Ramos (cell line): Measurements from ENCODE around the gene CFAP73.

Source experiments
- in situ Hi-C: fragments of 300-500 bp; cut with MboI; formaldehyde crosslinking; loops from one replicate; pipeline ENCODE4 v1.14.3; 2022; ENCODE audit warnings: low sequenced_read_pairs; ENCODE audit not compliant: unreplicated experiment

The CFAP73 gene

DNA sequence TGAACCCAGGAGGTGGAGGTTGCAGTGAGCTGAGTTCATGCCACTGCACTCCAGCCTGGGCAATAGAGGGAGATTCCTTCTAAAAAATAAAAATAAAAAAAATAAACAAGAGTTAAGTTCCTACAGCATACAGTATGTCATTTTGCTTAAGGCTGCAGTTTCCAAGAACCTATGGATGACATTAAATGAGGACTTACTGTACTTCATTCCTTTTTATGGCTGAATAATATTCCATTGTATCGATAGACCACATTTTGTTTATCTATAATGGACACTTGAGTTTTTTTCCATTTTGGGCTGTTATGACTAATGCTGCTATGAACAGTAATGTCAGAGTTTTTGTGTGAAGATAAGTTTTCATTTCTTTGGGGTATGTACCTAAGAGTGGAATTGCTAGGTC, 31.4 kb upstream of the CFAP73 start:
- in situ Hi-C loops: no loop called here

DNA sequence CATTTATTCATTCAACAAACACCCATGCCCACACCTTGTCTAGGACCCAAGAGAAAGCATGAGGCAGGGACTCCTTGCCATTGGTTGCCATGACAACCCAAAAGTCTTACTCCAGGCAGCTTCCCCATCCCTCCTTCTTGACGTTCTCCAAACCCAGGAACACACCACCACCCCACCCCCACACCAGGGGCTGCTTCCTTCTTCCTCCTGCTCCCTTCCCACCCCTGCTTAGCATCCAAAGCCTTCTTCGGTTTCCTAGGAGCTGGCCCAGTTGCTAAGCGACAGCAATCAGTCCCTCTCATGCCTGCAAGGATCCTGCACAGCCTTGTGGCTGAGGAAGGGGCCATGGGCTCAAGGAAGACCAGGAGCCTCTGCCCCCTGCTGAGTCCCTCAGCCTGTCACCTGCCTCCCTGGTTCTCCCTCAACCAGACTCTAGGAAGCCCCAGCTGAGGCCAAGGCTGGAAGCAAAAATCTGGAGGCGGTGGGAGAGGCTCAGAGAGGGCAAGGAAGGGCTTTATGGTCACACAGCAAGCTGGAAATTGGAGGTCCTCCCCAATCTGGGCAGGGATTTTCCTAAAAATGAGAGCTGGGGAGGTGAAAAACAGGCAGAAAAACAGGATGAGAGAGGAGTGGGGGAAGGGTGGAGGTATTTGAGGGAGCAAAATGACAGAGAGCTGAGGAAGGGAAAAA, 29.4 kb upstream of the CFAP73 start:
- in situ Hi-C loops: no loop called here

DNA sequence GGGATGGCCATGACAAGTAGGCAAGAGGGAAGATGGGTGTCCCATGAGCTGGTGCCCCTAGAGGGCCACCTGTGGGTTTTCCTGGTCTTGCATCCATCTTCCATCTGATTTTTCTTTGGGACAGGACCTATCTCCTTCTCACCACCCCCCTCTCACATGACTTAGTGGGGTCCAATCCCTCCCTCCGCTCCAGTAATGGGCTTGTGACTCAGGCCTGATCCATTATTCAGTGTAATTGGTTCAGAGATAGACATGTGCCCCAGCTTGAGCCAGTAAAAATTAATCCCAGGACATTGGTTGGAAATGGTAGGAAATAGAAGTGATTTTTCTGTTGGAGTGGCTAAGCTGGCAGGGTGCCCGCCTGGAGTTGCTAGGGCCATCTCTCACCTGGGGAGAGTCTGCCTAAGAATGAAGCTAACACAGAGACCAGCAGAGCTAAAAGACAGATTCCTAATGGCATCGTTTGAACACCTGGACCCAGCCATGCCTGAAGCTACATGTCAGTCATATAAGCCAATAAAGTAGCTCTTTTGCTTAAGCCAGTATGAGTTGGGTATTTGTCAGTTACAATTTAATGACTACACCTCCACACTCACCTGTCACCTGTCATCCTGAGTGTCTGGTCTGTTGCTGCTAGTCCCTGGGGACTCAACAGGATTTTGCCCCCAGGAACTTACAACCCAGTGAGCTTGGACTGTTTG, 28.7 kb upstream of the CFAP73 start:
- in situ Hi-C loops: no loop called here

DNA sequence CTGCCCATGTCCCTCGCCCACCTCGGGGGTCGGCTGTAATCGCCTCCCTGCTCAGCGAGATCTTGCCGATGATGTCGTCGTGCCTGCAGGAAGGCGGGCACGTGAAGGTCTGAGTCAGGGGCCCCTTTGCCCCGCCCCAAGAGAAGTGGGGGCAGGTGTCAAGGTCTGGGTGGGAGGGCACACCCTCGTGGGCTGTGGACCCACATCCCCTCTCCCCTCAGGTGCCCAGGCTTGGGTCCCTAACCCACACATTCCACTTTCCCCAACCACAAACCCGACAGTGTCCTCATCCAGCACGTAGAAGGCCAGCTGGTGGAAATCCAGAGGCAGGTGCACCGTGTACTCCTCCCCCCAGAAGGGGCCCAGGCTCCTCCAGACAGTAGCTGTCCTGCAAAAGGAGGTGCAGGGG, 21.7 kb upstream of the CFAP73 start:
- in situ Hi-C loops: no loop called here

DNA sequence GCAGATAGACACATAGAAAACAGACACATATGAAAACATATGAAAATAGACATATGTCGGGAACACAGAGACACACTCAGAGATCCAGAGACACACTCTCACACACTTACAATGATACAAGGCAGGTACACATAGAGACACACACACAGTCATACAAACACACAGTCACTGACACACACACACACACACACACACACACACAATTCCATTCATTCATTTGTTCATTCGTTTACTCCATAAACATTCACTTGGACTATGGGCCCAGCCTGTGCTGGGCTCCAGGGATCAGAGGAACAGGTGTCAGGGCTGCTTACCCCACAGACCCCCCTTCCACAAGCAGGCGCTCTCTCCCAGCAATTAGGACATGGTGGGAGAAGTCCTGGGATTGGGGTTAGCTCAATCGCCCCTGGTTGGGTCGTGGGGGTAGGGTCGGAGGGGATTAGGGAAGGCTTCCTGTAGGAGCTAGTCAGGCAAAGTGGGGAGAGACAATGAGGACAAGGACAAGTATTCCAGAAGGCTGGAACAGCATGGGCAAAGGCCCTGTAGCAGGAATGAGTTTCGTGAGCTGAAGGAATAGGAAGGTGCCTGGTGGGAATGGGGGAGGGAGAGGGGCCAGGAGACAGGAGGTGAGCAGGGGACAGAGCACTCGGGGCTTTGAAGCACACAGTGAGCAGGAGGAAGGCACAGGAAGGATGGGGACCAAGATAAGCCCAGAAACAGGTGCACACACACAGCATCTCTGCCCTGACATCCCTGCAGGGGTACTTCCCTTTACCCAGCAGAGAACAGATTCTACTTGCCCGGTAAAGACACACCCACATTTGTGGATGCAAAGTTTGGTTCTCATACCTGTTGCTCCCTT, 20.5 kb upstream of the CFAP73 start:
- in situ Hi-C loops: no loop called here

DNA sequence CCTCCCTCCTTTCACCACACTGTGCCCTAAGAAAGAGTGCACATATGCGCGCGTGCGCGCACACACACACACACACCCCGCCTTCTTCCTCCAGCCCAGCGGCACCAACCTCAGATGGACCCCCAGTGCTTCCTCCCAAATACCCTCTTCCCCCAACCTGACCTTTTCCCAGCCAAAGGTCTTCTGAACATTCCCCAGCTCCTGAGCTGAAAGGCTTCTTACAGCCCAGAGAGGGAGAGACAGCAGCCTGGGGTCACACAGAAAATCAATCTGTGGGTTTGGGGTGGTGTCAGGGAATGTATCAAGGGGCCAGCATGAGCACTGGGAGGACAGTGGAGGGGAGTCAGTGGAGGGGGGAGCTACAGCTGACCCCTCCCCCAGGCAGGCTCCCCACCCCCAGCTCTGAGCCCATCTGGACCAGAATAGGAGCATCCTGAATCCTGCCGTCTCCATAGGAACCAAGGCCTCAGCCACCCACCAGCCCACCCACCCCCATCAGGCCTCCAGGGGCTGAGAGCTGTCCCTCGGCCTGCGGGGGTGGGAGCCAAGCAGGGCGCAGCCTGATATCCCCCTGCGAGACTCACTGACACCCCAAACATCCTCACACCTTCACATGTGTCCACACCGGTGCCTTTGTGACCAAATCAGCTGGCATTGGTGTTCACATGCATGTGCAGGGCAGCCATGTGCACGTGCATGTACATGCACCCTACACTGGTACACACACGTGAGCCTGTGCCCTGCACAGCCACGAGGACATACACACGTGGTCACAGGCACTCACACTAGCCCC, 19.7 kb upstream of the CFAP73 start:
- in situ Hi-C loops: no loop called here

DNA sequence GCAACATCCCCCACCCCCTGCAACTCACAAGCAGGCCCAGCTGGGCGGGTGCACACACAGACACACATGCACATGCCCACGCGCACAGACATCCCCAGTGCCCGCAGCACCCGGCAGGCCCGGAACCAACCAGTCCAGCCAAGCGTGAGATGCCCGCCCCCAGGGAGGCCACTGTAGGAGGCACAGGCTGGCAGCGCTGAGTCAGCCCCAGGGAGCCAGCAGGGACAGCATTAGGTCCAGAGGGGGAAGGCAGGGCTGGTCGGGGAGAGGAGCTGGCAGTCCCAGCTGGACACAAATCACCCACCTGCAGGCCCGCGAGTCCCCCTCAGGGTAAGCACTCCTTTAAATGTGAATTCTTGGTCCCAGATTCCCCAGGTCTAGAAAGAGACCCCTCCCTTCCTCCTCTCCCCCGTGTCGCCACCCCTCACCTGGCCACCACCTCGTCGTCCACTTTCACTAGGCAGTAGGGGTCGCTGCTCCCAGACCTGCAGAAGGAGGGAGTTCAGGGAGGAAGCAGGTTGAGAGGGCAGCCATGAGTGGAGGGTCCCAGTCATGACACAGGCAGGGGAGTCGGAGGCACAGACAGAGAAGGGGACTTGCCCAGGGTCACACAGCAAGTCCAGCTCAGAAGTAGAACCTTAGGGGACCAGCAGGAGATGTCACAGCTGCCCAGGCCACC, 18.9 kb upstream of the CFAP73 start:
- in situ Hi-C loops: no loop called here

DNA sequence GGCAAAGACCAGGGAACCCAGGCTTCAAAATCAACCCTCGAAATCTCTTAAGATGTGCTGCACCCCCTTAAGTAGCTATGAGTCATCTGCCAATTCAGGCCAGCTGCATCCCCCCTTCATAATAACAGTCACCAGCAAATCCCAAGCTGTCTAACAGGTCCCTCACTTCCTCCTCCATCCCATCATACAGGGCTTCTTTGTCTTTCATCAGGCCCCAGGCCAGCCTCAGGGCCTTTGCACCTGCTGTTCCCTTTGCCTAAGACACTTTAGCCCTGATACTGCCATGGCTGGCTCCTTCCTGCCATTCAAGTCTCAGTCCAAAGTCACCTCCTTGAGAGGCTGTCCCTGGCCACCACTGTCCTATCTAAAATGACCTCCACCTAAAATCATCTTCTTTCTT, 18.0 kb upstream of the CFAP73 start:
- in situ Hi-C loops: no loop called here

DNA sequence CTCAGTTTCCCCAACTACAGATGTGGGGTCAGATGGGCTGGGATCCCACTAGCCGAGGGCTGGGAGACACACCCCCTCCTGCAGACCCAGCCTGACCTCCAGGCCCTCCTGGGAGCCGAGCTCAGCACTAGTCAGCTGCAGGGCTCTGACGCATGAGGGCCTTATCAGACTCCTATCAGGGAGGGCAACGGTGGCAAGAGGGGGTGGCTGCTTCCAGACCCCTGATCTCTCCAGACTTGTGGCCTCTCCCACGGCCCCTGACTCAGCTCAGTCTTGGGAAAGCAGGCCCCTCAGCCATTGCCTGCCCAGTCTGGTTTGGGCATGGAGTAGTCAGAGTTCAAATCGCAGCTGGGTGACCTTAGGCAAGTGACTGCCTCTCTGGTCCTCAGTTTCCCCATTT, 16.5 kb upstream of the CFAP73 start:
- in situ Hi-C loops: no loop called here

DNA sequence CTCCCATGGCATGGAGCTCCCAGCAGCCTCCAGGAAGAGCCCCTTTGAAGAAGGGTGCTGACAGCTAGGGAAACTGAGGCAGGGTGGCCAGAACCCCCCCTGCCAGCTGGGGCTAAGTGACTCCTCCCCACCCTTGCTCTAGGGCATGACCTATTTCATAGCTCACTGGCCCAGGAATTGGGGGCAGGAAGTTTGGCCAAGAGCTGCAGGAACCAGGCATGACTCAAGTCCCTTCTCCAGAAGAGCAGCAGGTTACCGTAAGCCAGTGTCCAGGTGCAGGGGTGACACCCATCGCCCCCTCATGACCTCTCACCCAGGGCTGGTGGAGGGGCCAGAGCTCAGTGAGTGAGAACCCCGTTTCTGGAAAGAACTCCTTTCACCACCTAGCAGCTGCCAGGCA, 15.9 kb upstream of the CFAP73 start:
- in situ Hi-C loops: no loop called here

DNA sequence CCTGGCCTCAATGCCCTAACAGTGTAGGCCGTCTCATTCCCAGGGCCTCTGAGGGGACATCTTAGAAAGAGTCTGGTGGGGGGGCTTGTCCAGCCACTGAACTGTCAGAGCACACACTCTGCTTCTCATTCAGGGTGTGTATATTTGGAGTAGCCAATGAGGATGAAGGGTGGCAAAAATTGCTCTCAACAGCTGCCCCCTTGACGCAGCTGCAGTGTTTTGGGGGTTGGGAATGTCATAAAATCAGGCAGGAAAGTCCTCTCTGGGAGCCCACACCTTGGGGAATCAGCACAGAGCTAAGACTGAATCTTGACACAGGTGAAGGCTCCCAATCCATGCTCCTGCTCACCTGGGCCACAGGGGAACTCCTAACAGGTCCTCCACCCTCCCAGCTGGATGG, 15.5 kb upstream of the CFAP73 start:
- in situ Hi-C loops: no loop called here

DNA sequence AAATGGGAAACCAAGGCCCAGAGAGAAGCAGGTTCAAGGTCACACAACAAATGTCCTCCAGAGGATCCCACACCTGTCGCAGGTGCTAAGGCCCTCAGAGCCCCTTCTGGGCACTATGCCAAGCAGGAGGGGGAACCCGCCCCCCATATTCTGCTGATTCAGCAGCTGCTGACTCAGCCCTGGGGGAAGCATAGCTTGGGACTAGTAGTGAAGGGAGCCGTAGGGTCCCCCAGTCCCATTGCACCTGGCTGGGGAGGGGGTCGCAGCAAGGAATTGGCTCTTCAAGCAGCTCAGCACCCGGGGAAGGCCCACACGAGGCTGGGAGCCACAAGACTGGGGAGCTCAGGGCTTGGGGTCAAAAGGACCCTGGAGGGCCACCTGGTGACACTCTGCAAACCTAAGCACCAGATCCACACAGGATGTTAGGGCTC, 15.0 kb upstream of the CFAP73 start:
- in situ Hi-C loops: no loop called here

DNA sequence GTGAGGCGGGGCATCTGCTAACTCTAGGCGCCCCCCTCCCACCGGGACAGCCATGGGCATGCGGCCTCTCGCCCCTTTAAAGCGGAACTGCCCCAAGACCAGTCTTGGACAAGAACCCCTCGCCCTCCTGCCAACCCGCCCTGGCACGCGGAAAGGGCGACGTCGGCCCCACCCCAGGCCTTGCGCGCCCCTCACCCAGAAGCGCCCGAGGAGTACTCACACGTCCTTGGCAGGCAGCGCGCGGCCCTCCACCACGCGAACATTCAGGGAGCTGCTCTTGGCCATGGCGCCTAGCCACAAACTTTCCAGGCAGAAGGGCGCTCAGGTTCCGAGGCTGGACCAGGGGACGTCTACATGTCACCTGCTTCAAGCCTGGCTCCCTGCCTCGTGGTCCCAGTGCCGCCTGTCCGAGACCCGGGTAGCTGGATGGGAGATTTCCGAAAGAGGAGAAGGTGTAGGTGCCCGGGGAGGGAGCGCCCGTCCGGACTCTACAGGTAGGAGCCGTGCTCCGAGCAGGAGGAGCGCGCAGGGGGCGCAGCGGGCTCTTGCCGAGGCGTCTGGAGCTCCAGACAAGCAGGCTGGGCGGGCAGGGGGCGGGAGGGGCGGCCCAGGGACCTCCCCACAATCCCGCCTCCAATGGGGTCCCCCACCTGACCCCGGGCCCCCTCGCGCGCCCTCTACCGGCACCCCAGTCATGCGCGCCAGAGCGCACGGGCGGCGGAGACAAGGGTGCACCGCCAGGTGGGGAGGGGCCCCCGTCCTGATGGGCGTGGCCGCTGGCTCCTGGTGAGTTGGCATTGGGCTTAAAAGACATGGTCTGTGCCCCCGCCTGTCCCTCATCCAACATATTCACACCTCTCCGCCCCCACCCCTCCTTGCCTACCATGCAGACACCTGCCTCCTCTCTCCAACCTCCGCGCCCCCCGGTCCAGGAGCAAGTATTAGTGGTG, 14.1 kb upstream of the CFAP73 start, which contains the start of gene RASAL1:
RASAL1 (minus strand) TSS at position 584 of the 950 bp plus-strand sequence; CDS start at position 285, 299 bp downstream.
- in situ Hi-C loops: no loop called here

DNA sequence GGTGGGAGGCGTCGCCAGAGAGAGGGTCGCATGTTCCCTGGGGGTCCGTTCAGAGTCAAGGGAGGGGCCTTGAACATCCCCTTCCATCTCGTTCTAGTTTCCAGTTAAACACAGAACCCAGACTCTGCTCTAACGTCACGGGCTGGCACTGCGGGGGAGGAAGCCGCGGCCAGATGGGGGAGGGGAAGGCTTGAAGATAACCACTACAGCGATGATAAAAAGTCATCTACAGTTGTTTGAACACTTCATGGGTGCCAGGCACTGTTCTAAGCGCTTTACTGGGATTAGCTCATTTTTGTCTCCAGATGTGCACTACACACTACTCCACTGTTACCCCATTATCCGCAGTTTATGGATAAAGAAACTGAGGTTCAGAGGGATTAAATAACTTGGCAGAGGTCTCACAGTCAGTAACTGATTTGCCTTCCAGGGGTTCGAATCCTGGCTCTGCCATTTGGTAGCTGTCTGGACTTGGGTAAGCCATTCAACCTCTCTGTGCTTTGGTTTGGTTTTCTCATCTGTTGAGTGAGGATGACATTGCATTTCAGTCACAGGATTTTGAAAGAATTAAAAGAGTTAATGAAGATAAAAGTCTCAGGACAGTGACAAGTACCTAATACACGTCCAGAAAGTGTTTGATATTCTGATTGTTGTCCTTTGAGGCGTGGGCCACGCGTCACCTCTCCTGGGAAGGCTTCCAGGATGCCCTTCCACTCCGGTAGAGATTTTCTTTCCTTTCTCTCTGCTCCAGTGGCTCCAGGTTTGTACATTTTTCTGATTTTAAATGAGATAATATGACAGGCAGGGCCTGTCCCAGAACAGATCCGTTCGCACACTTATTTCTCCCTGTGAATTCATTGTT, 13.2 kb upstream of the CFAP73 start:
- in situ Hi-C loops: no loop called here

DNA sequence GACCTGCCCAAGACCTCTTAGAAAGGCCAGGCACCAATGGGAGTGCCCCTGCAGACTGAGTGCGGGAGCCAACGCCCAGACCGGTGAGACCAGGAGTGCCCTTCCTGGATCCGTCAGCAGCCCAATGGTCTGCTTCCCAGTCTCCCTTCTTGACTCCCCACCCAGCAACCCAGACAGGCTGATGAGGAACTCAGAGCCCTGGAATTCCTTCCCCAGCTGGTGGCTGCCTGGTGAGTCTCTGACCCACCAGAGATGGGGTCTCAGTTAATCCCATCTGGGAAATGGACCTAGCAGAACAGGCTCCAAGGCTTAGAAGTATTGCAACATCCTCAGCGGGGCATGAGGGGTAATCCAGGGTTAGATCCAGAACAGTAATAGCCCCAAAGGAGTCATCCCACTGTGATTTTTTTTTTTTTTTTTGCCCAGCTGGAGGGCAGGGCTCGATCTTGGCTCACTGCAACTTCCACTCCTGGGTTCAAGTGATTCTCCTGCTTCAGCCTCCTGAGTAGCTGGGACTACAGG, 12.5 kb upstream of the CFAP73 start:
- in situ Hi-C loops: no loop called here

DNA sequence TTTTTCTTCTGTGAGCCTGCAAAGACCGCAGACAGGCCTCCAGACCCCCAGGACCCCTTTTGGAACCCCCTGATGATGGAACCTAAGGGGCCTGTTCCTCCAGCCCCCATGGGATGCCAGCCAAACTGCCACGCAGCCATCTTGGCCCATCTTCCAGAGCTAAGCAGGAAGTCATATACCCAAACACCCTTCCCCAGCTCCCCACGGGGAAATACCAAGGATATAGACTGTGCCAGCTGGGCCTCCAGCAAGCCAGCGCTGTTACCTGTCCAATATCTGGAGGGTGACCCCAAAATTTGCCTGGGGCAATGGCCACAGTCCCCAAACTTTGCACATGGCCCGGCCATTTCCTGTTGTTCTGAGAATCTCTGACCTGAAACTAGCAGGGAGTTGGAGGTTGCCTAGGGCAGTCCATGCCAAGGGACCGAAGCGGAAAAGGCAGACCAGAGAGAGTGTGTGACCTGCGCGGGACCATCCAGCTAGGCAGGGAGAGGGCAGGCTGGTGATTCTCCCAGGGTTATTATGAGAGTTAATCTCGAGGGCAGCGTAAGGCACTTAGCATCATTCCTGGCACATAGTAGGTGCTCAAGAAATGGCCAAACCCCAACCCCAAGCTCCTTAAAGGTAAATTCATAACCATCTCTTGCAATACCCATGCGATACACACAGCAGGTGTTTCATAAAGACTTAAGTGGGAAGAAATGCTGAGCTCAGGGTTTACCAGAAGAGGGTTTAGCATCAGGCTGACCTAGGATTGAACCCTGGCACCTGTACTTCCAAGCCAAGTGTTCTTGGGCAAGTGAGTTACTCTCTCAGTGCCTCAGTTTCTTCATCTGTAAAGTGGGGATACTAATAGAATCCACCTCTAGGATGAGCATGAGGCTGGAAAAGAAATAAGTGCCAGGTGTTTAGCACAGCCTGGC, 11.4 kb upstream of the CFAP73 start:
- in situ Hi-C loops: no loop called here
